M059J (cell line): ENCODE data around the gene KCND2. TPM values are rescaled to one million over a fixed set of nuclear protein-coding genes. Genes with fewer than 3 reads are reported as not detected.

Experiments
- DNase-seq: peaks from one replicate; pipeline ENCODE4 v3.0.0-alpha.2; 2012; ENCODE audit warnings: low read depth
- total RNA-seq: library from RNA; depleted of rRNA; stranded (reverse); fragments of >200 nt; shearing (Covaris generic); gene quantifications from 2 replicates; pipeline ENCODE4 v1.2.3, GENCODE V29; 2014

Gene KCND2
- total RNA-seq, 1 experiment from 2014 or later, result not detected

- no peak for DNase-seq
Observed at GRCh38 chr7:120586571-120586970, 313.6 kb downstream of the KCND2 start.

GRCh38 chr7:120587243-120587642 lies 314.3 kb downstream of the KCND2 start:
- DNase-seq, result no peak

GRCh38 chr7:120588416-120588815 lies 315.4 kb downstream of the KCND2 start:
- no peak for DNase-seq

- DNase-seq, result no peak
Observed at GRCh38 chr7:120588862-120589261, 315.9 kb downstream of the KCND2 start.

- no peak for DNase-seq
Observed at GRCh38 chr7:120600607-120601006, 327.6 kb downstream of the KCND2 start.

GRCh38 chr7:120603366-120603765 lies 330.4 kb downstream of the KCND2 start:
- no peak for DNase-seq

- no peak for DNase-seq
Observed at GRCh38 chr7:120609136-120609753, 336.3 kb downstream of the KCND2 start.

GRCh38 chr7:120611975-120612374 lies 339.0 kb downstream of the KCND2 start:
- no peak for DNase-seq

GRCh38 chr7:120615703-120616102 lies 342.7 kb downstream of the KCND2 start:
- DNase-seq, result no peak

GRCh38 chr7:120617275-120617674 lies 344.3 kb downstream of the KCND2 start:
- DNase-seq, result no peak

GRCh38 chr7:120628251-120628650 lies 355.3 kb downstream of the KCND2 start:
- no peak for DNase-seq

GRCh38 chr7:120639884-120640283 lies 366.9 kb downstream of the KCND2 start:
- DNase-seq, result no peak

GRCh38 chr7:120645966-120646365 lies 373.0 kb downstream of the KCND2 start:
- DNase-seq, result no peak

- no peak for DNase-seq
Observed at GRCh38 chr7:120654241-120654640, 381.3 kb downstream of the KCND2 start.

- no peak for DNase-seq
Observed at GRCh38 chr7:120658516-120658915, 385.5 kb downstream of the KCND2 start.

- no peak for DNase-seq
Observed at GRCh38 chr7:120662291-120662690, 389.3 kb downstream of the KCND2 start.

GRCh38 chr7:120665068-120665467 lies 392.1 kb downstream of the KCND2 start:
- no peak for DNase-seq

- DNase-seq, result no peak
Observed at GRCh38 chr7:120675076-120675475, 402.1 kb downstream of the KCND2 start.

- no peak for DNase-seq
Observed at GRCh38 chr7:120677535-120677934, 404.6 kb downstream of the KCND2 start.

- no peak for DNase-seq
Observed at GRCh38 chr7:120680985-120681384, 408.0 kb downstream of the KCND2 start.

- DNase-seq, result no peak
Observed at GRCh38 chr7:120684463-120684862, 411.5 kb downstream of the KCND2 start.

- no peak for DNase-seq
Observed at GRCh38 chr7:120691915-120692314, 418.9 kb downstream of the KCND2 start.

- no peak for DNase-seq
Observed at GRCh38 chr7:120695848-120696247, 422.9 kb downstream of the KCND2 start.

- DNase-seq, result no peak
Observed at GRCh38 chr7:120700796-120701195, 427.8 kb downstream of the KCND2 start.
